Middle frontal gyrus (tissue), 1 donor: ENCODE measurements around the gene TTC21A.
A peak's percentile ranks its signal among the peaks of the same experiment; 100 is the strongest.
"Not testable (repeated sequence)": the region's sequence is repeated elsewhere in the genome, so short reads cannot be mapped to it uniquely, and the experiment has no call there.

ENCODE experiments used
- DNase-seq: peaks from one replicate; pipeline ENCODE4 v3.0.0-alpha.2; 2015; ENCODE audit warnings: low spot score; ENCODE audit errors: extremely low spot score

TTC21A gene, protein sequence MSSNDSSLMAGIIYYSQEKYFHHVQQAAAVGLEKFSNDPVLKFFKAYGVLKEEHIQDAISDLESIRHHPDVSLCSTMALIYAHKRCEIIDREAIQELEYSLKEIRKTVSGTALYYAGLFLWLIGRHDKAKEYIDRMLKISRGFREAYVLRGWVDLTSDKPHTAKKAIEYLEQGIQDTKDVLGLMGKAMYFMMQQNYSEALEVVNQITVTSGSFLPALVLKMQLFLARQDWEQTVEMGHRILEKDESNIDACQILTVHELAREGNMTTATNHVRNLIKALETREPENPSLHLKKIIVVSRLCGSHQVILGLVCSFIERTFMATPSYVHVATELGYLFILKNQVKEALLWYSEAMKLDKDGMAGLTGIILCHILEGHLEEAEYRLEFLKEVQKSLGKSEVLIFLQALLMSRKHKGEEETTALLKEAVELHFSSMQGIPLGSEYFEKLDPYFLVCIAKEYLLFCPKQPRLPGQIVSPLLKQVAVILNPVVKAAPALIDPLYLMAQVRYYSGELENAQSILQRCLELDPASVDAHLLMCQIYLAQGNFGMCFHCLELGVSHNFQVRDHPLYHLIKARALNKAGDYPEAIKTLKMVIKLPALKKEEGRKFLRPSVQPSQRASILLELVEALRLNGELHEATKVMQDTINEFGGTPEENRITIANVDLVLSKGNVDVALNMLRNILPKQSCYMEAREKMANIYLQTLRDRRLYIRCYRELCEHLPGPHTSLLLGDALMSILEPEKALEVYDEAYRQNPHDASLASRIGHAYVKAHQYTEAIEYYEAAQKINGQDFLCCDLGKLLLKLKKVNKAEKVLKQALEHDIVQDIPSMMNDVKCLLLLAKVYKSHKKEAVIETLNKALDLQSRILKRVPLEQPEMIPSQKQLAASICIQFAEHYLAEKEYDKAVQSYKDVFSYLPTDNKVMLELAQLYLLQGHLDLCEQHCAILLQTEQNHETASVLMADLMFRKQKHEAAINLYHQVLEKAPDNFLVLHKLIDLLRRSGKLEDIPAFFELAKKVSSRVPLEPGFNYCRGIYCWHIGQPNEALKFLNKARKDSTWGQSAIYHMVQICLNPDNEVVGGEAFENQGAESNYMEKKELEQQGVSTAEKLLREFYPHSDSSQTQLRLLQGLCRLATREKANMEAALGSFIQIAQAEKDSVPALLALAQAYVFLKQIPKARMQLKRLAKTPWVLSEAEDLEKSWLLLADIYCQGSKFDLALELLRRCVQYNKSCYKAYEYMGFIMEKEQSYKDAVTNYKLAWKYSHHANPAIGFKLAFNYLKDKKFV (N-terminal part only)

GRCh38 chr3:39107388-39108199, at the start of gene TTC21A, which contains the start of gene GORASP1:
Gene TTC21A (plus strand): TSS chr3:39107680. CDS start chr3:39107838, 158 bp downstream.
Gene GORASP1 (minus strand): TSS chr3:39107627. CDS start chr3:39107541, 86 bp downstream.
- peak; percentile 84 for DNase-seq

DNA sequence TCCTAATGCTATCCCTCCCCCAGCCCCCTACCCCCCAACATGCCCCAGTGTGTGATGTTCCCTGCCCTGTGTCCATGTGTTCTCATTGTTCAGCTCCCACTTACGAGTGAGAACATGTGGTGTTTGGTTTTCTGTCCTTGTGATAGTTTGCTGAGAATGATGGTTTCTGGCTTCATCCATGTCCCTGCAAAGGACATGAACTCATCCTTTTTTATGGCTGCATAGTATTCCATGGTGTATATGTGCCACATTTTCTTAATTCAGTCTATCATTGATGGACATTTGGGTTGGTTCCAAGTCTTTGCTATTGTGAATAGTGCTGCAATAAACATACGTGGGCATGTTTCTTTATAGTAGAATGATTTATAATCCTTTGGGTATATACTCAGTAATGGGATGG, 46.3 kb upstream of the TTC21A start:
- DNase-seq: not testable (repeated sequence)

- no peak for DNase-seq
These were observed 45.3 kb upstream of the TTC21A start for GRCh38 chr3:39062180-39062579.

GRCh38 chr3:39063143-39063542, 44.3 kb upstream of the TTC21A start:
- DNase-seq: no peak

DNA sequence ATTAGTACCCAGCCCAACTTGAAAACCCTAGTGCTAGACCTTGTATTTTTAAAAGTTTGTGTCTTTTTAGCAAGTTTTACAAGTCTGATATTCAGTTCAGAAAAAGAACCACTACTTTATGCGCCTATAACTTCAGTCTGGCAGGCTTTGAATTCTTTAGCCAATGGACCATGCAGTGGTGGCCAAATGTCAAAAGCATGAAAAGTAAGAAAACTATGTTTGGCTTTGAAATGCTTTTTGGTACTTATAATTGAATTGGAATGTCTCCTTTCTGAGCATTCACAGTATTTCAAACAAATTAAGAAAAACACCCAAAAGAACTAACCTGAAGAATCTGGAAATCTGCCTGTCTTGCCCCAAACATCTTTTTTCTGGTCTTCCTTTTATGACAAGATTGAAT, 42.8 kb upstream of the TTC21A start:
- no peak for DNase-seq

DNA sequence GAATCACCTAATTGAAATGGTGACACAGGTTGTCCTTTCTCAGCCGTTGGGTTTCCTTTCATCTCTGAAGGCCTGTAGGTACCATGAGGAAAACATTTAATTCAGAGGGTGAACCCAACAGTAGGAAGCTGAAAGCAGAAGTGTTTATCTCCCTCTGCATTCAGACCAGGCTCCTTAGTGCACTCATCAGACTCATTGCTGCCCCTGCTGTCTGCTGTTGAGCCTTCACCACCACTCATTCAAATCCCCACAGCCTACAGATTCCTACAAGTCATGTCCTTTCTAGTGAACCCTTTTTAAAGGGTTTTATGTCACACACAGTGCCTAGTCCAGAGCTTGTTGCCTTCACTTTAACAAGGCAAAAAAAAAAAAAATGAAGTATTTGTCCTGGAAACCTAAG, 42.3 kb upstream of the TTC21A start:
- no peak for DNase-seq

- no peak for DNase-seq
These were observed 40.2 kb upstream of the TTC21A start for GRCh38 chr3:39067286-39067685.

DNA sequence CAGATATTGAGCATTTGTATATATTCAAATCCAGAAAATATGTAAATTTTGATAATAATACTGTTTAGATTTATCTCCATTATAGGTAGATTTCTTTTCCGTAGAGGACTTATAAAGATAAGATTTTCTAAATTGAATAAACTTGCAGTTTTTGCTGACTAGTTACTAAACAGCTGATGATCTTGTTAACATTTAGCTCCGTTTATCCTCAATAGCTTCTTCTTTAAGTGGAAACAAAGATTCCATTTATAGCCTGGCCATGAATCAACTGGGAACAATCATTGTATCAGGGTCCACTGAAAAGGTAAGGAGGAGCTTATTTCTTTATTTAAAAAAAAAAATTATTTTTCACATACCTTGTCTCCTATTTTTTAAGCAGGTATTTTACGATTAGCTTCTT, 38.9 kb upstream of the TTC21A start:
- no peak for DNase-seq

DNA sequence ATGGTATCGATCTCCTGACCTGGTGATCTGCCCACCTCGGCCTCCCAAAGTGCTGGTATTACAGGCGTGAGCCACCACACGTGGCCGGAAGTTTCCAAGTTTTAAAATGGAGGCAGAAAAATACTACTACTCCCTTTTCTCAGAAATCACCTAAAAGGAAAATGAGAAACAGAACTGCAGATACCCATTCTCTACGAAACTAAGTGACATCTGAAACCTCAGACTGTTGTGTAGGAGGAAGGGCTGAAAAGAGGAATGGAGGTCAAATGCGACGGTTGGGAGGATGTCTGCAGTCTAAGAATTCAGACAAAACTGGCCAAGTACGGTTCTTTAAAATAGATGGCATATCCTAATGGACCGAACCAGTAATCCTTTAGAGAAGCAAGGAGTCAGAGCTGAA, 31.6 kb upstream of the TTC21A start:
- no peak for DNase-seq

DNA sequence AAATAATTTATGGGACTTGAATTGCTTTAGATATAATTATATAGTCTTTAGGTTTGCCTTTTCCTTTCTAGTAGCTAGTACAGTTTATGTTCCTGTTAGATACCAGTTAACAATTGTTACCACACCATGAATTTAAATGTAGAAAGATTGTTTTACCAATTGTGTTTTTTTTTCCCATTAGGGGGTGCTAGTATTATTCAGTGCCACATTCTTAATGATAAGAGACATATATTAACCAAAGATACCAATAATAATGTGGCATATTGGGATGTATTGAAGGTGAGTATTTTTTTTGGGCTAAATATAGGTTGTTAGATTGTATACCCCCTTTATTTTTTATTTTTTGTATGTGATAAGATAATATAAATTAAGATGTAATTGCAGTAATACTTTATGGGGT, 27.9 kb upstream of the TTC21A start:
- no peak for DNase-seq

DNA sequence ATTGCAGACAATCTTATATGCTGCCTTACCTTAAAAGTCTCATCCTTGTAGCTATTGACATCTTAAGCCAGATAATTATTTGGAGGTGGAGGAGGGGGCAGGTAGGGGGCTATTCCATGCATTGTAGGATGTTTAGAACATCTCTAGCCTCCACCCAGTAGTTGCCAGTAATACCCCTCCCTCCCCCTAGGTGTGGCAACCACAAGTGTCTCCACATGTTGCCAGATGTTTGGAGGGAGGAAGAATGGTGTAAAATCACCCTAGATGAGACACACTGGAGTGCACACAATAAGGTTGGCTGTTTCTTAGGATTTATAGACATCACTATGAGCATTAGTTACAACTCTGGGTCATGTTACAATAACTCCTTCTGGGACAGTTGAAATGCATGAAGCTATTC, 27.5 kb upstream of the TTC21A start:
- no peak for DNase-seq

GRCh38 chr3:39082666-39083313, 24.7 kb upstream of the TTC21A start:
- DNase-seq: no peak

- no peak for DNase-seq
These were observed 21.3 kb upstream of the TTC21A start for GRCh38 chr3:39086144-39086543.

GRCh38 chr3:39088456-39088855, 19.0 kb upstream of the TTC21A start:
- no peak for DNase-seq

- DNase-seq: no peak
These were observed 18.6 kb upstream of the TTC21A start for GRCh38 chr3:39088889-39089288.

DNA sequence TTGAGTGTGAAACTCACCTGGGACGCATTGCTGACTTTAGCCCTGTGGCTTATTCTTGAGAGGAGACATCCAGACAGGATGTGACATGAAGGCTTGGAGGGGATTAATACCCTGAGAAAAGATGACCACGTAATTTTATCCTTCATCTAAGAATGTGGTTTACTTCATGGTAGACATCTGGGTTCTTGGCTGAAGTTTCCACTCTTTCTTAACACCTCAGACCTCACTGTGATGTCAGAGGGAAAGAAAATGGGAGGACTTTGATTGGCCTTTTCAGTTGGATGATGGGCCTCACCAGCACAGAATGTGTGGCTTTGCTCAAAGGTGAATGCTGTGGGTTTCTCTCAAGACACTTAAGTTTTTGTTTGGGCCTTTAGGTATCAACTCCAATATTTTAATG, 16.6 kb upstream of the TTC21A start:
- no peak for DNase-seq

GRCh38 chr3:39094851-39095677, 12.4 kb upstream of the TTC21A start:
- no peak for DNase-seq

DNA sequence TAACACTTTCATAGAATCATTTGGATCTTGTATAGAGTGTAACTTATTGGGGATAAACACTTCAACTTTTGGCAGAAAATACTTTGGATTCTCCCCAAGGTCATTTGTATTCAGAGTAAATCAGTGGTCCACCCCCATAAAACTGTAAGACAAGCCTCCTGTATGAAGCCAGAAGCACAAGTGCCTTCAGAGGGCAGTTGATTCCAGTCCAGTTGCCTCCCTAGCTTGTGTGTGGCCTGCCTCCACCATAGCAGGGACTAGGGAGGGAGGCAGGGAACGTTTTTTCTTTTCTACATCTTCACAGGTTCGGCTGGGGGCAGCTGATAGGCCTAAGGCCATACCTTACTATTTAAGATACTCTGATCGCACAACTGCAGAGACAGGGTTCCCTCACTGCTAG, 11.7 kb upstream of the TTC21A start:
- DNase-seq: no peak

GRCh38 chr3:39096775-39097174, 10.7 kb upstream of the TTC21A start:
- DNase-seq: no peak
